Activated T-cell treated with anti-CD3 and anti-CD28 coated beads, Interleukin-2, amount 50 U/mL, for 4 hours (primary cell): ENCODE data around the gene LIPM. TPM values are rescaled to one million over a fixed set of nuclear protein-coding genes. Genes with fewer than 3 reads are reported as not detected.

Source experiments
- ATAC-seq, 2 donors: fragments of 200-7000 bp; cut with Tn5 transposase; one replicate each; pipeline ENCODE4 v1.10.0; 2021
- DNase-seq: peaks from one replicate; pipeline ENCODE4 v3.0.0-alpha.2; 2020
- H3K27me3 Mint-ChIP-seq: one replicate; pipeline ENCODE4 v1.8.0; 2021; ENCODE audit warnings: low read depth, mixed read lengths
- H3K36me3 Mint-ChIP-seq: one replicate; pipeline ENCODE4 v1.8.0; 2022; ENCODE audit warnings: mixed read lengths; ENCODE audit not compliant: insufficient read depth
- H3K4me1 Mint-ChIP-seq: one replicate; pipeline ENCODE4 v1.8.0; 2021; ENCODE audit warnings: low read depth, mixed read lengths
- H3K4me3 Mint-ChIP-seq: one replicate; pipeline ENCODE4 v1.8.0; 2021; ENCODE audit warnings: mild to moderate bottlenecking, moderate library complexity, mixed read lengths
- H3K9me3 Mint-ChIP-seq: one replicate; pipeline ENCODE4 v1.8.0; 2021; ENCODE audit warnings: mixed read lengths
- total RNA-seq, 3 donors: library from RNA; stranded (reverse); gene quantifications; one replicate each; pipeline ENCODE4 v1.2.1, GENCODE V29; 2021

Gene LIPM
- total RNA-seq, 3 donors from 2014 or later = not detected

DNA sequence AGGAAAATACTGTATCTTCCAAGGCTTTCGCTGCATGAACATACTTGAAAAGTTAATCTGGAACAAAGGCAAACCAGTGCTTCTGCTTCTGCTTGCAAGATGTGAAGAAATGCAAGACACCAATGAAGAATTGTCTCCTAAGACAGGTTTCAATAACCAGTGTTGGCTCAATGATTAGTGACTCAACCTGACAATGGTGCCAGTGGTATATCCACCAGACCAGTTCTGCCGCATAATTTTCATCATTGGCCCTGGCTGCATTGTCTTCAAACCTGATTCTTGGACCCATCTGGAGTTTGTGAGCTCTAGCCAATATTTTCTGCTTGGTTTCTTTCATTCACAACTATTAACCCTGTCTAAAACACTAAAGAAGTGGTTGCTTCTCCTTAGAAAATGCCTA is 63.9 kb downstream of the LIPM start:
- Mint-ChIP-seq H3K36me3 (no peaks in the 10 kb centered on the region), H3K4me3 (no peak overlapping the region), H3K27me3 (no peaks in the 10 kb centered on the region), H3K9me3 (no peaks in the 10 kb centered on the region), H3K4me1 (no peaks in the 10 kb centered on the region)
- DNase-seq = no peak
- no peak for ATAC-seq

- ATAC-seq (no peak), DNase-seq (no peak)
- no peaks in the 10 kb centered on the region for H3K4me1 Mint-ChIP-seq
- no peak overlapping the region for H3K4me3 Mint-ChIP-seq
- H3K27me3 Mint-ChIP-seq = no peaks in the 10 kb centered on the region
- no peaks in the 10 kb centered on the region for H3K36me3 Mint-ChIP-seq
- H3K9me3 Mint-ChIP-seq = no peaks in the 10 kb centered on the region
These were observed 67.6 kb downstream of the LIPM start for GRCh38 chr10:88870089-88870488.

Other genes with a start within 250 kb of the LIPM start
- 1 to 10 TPM; 3.4 to 5.5 (median 5.4) TPM for gene RNLS, start 219.4 kb upstream of the LIPM start, total RNA-seq
- not detected for gene LIPJ, start 216.0 kb upstream of the LIPM start, total RNA-seq
- not detected for gene LIPF, start 138.3 kb upstream of the LIPM start, total RNA-seq
- not detected for gene LIPK, start 96.5 kb upstream of the LIPM start, total RNA-seq
- gene LIPN, start 42.7 kb upstream of the LIPM start, total RNA-seq = not detected
- under 1 TPM in 1 of 3 donors, not detected in 2; 0.24 TPM for gene ANKRD22, start 49.1 kb downstream of the LIPM start, total RNA-seq
- 10 to 100 TPM; 15.1 to 24.7 (median 19.4) TPM for gene STAMBPL1, start 77.5 kb downstream of the LIPM start, total RNA-seq
- 1 to 10 TPM; 2.6 to 4.1 (median 2.6) TPM for gene ACTA2, start 150.0 kb downstream of the LIPM start, total RNA-seq
- gene FAS, start 188.1 kb downstream of the LIPM start, total RNA-seq = 10 to 100 TPM; 23.0 to 31.9 (median 30.1) TPM